Measurements from ENCODE around the gene TCOF1.

Gene TCOF1

GRCh38 chr5:150358261-150359095 lies 981 bp downstream of the TCOF1 start:
- peak overlapping the region; percentile 100 for H3K4me3 ChIP-seq
- TF ChIP-seq, protein P1, sequence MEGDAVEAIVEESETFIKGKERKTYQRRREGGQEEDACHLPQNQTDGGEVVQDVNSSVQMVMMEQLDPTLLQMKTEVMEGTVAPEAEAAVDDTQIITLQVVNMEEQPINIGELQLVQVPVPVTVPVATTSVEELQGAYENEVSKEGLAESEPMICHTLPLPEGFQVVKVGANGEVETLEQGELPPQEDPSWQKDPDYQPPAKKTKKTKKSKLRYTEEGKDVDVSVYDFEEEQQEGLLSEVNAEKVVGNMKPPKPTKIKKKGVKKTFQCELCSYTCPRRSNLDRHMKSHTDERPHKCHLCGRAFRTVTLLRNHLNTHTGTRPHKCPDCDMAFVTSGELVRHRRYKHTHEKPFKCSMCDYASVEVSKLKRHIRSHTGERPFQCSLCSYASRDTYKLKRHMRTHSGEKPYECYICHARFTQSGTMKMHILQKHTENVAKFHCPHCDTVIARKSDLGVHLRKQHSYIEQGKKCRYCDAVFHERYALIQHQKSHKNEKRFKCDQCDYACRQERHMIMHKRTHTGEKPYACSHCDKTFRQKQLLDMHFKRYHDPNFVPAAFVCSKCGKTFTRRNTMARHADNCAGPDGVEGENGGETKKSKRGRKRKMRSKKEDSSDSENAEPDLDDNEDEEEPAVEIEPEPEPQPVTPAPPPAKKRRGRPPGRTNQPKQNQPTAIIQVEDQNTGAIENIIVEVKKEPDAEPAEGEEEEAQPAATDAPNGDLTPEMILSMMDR (IDR thresholded peaks at IDR 0.05) = no peak
- no peak for DNase-seq (ENCODE audit: low spot score)
- H3K27ac ChIP-seq = no peak overlapping the region

- DNase-seq (ENCODE audit: low spot score) = no peak
- Histone ChIP-seq H3K27ac (no peak overlapping the region), H3K4me3 (no peak overlapping the region)
- TF ChIP-seq, protein P1 (IDR thresholded peaks at IDR 0.05) = no peak
Measured at GRCh38 chr5:150361301-150361700, 3.8 kb downstream of the TCOF1 start.

- H3K27ac ChIP-seq = no peak overlapping the region
- TF ChIP-seq, protein P1 (IDR thresholded peaks at IDR 0.05) = no peak
- no peak for DNase-seq (ENCODE audit: low spot score)
- H3K4me3 ChIP-seq = no peak overlapping the region
Measured at GRCh38 chr5:150363185-150363584, 5.7 kb downstream of the TCOF1 start.

DNA sequence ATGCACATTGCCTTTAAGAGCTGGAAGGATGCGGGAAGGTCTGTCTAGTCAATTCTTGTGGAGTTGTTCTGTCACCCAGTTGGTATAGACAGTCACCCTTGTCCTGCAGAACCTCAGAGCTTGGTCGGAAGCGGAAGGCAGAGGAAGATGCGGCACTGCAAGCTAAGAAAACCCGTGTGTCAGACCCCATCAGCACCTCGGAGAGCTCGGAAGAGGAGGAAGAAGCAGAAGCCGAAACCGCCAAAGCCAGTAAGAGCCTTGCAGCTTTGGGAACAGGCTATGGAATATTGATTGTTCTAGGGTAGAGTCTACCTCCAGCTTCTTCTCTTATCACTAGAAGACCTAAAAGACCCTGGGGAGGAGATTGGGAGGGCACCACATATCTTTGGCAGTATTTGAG lies 6.5 kb downstream of the TCOF1 start:
- Histone ChIP-seq H3K4me3 (no peak overlapping the region), H3K27ac (no peak overlapping the region)
- TF ChIP-seq, protein P1 (IDR thresholded peaks at IDR 0.05) = no peak
- no peak for DNase-seq (ENCODE audit: low spot score)

DNA sequence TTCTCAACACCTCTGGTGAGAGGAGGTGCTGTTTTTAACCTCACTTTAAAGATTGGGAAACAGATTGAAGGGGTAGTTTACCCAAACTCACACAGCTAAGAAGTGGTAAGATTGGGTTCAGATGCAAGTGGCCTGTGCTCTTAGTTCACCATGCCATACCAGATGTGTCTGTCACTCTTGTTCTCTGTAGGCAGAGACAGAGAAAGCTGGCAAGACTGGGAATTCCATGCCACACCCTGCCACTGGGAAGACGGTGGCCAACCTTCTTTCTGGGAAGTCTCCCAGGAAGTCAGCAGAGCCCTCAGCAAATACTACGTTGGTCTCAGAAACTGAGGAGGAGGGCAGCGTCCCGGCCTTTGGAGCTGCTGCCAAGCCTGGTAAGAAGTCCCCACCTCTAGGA lies 11.0 kb downstream of the TCOF1 start:
- DNase-seq (ENCODE audit: low spot score) = no peak
- H3K27ac ChIP-seq = no peak overlapping the region
- TF ChIP-seq, protein P1 (IDR thresholded peaks at IDR 0.05) = no peak
- H3K4me3 ChIP-seq = no peak overlapping the region

- Histone ChIP-seq H3K27ac (no peak overlapping the region), H3K4me3 (no peak overlapping the region)
- TF ChIP-seq, protein P1 (IDR thresholded peaks at IDR 0.05) = no peak
- no peak for DNase-seq (ENCODE audit: low spot score)
Measured at GRCh38 chr5:150372639-150373038, 15.1 kb downstream of the TCOF1 start.

DNA sequence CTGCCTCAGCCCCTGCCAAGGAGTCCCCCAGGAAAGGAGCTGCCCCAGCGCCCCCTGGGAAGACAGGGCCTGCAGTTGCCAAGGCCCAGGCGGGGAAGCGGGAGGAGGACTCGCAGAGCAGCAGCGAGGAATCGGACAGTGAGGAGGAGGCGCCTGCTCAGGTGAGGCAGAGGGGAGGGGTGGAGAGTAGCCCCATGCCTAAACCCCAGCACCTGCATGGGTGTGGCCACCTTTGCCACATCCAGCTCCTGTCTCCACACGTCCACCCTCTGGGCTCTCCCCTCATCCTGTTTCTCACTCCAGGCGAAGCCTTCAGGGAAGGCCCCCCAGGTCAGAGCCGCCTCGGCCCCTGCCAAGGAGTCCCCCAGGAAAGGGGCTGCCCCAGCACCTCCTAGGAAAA lies 17.2 kb downstream of the TCOF1 start:
- Histone ChIP-seq H3K4me3 (no peak overlapping the region), H3K27ac (no peak overlapping the region)
- TF ChIP-seq, protein P1 (IDR thresholded peaks at IDR 0.05) = no peak
- no peak for DNase-seq (ENCODE audit: low spot score)
